Breast epithelium (tissue), 3 donors: ENCODE results near the gene DHRS13.

Experiments used
- POLR2A ChIP-seq: fragments of 450-650 bp; IDR thresholded peaks from one replicate; pipeline ENCODE4 v1.6.1; 2016; ENCODE audit warnings: antibody characterized with exemption, mild to moderate bottlenecking, moderate library complexity
- TF ChIP-seq, protein P1 (sequence below), 3 donors: fragments of 450-650 bp; IDR thresholded peaks; one replicate each; pipeline ENCODE4 v1.5.1; 2016 to 2017; ENCODE audit warnings: antibody characterized with exemption in 3 of 3, mild to moderate bottlenecking in 3 of 3, moderate library complexity in 3 of 3

DNA sequence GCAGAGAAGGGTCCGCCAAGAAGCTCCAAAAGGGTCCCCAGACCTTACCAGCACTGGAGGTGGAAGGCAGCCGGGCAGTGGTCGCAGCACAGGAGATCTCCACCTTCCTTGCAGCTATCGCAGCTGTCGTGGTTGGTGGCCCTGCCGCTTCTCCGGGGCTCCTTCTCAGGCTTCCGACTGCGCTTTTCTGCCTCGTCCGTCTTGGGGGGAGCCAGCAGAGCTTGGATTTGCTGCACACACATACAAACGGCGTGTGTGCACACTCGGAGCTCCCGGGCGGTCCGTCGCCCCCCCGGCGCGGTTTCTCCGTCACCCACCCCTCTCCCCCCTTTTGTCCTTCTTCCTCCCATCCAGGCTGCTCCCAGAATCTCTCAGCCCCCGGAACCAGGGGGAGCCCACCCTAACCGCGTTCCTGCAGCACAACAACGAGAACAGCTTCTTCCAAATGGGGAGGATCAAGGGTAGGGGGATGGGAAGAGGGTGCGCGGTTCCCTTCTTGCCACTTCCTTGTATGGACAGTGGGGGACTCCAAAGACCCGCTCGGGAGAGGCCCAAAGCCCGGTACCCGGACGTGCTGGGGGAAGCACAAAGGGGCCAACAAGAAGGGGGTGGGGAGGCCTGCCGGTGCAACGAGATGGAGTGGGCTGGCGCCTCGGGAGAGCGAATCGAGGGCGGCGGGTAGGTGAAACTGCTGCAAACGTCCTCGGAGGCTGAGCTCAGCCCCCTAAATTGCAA is 47.3 kb upstream of the DHRS13 start:
- TF ChIP-seq, protein P1, sequence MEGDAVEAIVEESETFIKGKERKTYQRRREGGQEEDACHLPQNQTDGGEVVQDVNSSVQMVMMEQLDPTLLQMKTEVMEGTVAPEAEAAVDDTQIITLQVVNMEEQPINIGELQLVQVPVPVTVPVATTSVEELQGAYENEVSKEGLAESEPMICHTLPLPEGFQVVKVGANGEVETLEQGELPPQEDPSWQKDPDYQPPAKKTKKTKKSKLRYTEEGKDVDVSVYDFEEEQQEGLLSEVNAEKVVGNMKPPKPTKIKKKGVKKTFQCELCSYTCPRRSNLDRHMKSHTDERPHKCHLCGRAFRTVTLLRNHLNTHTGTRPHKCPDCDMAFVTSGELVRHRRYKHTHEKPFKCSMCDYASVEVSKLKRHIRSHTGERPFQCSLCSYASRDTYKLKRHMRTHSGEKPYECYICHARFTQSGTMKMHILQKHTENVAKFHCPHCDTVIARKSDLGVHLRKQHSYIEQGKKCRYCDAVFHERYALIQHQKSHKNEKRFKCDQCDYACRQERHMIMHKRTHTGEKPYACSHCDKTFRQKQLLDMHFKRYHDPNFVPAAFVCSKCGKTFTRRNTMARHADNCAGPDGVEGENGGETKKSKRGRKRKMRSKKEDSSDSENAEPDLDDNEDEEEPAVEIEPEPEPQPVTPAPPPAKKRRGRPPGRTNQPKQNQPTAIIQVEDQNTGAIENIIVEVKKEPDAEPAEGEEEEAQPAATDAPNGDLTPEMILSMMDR (IDR thresholded peaks at IDR 0.05) = peak in 1 of 3 donors; percentile 19
- TF ChIP-seq POLR2A = no peak
